HG03135 (cell line): ENCODE measurements around the gene ZMYM2.

ENCODE experiments used
- ATAC-seq: cut with Tn5 transposase; IDR thresholded peaks from one replicate; pipeline ENCODE4 v1.9.1; 2021; ENCODE audit warnings: mild to moderate bottlenecking, moderate library complexity; ENCODE audit not compliant: unreplicated experiment

ZMYM2 gene

DNA sequence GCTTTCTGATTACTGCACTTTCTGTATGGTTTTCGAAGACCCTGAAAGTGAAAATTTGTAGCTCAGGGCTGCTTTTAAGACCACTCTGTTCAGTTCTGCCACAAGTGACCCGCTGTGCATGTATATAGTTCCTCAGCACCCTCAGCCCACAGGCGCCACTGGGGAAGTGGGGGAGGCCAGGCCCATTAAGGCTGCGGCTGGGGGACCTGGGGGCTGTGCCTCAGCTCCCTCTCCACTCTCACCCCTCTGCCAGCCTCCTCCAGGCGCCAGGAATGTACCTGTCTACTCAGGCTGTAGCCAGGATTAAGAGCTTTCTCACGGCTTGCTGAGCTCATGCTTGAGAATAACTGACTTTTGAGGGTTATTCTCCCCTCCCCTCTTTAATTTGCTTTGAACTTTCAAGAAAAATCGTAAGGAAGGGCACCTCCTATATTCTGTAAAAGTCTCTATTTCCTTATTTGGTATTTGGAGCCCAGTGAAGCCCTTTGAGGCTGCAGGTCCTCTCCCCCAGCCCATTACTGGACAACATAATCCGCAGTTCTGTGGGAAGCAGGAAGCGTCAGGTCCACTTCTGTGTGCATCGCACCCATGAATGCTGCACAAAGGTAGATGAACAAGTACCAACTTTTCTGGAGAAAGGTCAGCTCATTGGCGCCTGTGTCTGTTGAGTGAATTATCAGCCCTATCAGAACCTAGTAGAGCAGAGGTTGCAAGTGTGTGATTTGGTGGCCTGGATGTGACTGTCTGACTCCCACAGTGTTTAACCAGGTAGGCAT is 172.7 kb downstream of the ZMYM2 start:
- ATAC-seq = no peak

DNA sequence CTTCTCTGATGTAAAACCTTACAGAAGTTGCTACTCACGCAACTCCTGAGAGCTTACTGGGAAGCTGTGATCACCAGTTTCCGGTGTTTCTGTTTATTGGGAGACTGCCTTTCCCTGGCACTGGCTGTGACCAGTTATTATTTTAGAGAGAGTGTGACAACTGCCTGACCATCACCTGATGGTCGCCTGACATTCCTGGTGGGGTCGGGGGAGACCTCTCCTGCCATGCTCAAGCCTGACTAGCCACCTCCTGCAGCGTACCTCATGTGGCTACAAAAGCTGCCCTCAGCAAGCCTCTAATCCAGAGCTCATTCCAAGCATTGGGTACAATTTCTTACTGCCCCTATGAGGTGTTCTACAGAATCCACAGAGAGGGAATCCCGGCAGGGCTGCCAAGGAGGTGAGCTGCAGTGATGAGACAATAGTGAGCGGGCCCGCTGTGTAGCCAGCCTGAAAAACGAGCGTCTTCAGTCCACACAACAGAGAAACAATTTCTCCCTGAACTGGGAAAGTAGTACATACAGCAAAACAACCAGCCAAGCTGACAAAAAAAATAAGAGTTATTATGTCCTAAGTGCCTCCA is 173.6 kb downstream of the ZMYM2 start:
- no peak for ATAC-seq

DNA sequence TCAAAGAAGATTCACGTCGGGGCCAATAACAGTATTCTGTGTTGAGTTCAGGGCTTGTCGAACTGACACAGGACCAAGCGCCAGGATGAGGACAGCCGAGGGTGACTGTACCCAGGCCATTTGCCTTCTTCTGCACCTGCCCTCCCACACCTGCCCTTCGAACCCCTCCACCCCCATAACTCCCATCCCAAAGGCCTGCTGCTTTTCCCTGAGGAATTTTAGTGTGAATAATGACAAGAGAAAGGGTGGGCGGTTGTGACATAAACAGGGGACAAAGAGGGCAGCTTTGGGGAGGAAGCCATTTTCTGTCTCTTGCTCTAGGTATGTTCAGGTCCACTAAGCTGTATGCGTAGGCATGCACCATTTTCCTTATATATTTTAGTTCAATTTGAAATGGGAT is 176.2 kb downstream of the ZMYM2 start:
- no peak for ATAC-seq

DNA sequence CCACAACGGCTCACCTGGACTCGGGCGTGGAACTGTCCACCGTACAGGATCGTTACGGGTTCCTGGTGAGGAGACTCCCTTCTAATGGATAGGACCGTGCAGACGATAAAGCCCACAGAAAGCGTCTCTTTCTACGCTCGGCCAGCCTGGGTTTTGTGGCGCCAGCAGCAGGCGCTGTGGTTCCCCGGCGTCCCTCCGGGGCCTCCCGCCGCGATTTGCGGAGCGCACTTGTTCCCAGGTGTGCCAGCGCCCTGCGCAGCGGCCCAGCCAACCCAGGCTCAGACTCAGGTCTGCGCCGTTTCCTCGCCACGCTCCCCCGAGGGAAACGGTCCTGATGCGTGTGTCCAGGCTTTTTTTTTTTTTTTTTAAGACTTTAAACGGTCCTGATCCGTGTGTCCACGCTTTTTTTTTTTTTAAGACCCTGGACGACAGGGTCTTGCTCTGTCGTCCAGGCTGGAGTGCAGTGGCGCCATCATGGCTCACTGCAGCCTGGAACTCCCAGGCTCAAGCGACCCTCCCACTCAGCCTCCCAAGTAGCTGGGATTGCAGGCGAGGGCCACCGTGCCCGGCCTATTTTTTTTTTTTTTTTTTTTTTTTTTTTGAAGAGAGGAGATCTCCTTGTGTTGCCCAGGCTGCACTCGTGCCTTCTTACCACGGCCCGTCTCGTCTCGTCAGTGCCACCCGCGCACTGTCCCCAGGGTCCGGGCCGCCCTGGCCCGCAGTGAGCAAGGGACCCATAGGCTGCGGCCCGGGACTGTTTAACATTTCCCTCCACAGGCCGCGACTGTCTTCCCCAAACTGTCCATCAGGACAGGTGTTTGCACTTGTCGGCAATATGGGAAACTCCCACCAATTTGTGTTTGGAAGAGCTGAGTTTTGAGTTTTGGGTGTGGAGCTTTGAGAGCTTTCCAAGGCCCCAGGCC is 178.5 kb downstream of the ZMYM2 start:
- no peak for ATAC-seq

DNA sequence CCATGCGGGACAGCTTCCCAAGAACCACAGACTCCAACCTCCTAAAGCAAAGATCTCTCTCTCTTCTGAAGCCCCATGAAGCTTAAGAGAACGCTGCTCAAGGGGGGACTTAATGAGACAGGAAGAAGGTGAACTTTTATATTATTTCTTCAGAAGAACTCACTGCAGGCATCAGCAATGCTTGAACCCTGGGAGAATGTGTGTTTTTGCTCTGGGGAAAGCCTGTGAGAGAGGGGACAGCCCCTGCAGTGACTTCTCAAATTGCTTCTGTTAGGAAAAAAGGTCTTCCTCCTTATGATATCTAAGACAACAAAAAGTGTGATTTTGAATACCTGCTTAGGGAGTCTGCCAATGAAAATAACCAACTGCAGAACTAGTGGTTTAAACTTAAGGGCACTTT is 179.3 kb downstream of the ZMYM2 start:
- no peak for ATAC-seq

DNA sequence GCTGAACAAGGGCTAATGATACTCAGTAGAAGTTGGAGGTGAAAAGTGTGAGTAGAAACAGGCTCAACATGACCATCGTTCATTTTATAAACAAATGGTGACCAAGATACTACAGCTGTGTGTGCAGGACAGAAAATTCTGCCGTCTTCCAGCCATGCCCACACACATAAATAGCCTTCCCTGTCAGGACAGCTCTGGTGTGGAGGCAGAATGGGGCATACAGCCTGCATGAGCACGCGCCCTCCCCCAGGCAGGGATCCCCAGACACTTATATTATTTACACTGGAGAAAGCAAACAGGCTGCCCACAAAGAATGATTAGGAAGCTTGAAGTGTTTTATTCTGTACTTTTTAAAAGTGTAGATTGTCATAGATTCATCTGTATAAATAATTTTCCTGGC is 182.0 kb downstream of the ZMYM2 start:
- no peak for ATAC-seq
